C4-2B (cell line): ENCODE data around the gene KEAP1.

Source experiments
- CTCF ChIP-seq: fragments of 450-650 bp; conservative IDR thresholded peaks from 2 replicates; pipeline ENCODE4 v1.5.1; 2017; ENCODE audit warnings: mild to moderate bottlenecking
- ZFX ChIP-seq: fragments of 450-650 bp; IDR thresholded peaks from 2 replicates; pipeline ENCODE4 v1.6.1; 2017

- TF ChIP-seq CTCF (no peak), ZFX (no peak)
These were observed 40.6 kb downstream of the KEAP1 start for GRCh38 chr19:10462557-10462956.
